MM.1S (cell line): ENCODE measurements around the gene LYSMD4.

Source experiments
- EZH2 ChIP-seq: fragments of 300-600 bp; sonication (generic); optimal IDR thresholded peaks from 2 replicates; pipeline ENCODE3; 2017; ENCODE audit warnings: low read depth, mild to moderate bottlenecking, antibody characterized with exemption, low read length, mixed read lengths
- TF ChIP-seq, protein P1 (sequence below): fragments of 300-600 bp; sonication (generic); IDR thresholded peaks from 2 replicates; pipeline ENCODE4 v1.5.1; 2016; ENCODE audit warnings: antibody characterized with exemption, low read length, mixed read lengths

DNA sequence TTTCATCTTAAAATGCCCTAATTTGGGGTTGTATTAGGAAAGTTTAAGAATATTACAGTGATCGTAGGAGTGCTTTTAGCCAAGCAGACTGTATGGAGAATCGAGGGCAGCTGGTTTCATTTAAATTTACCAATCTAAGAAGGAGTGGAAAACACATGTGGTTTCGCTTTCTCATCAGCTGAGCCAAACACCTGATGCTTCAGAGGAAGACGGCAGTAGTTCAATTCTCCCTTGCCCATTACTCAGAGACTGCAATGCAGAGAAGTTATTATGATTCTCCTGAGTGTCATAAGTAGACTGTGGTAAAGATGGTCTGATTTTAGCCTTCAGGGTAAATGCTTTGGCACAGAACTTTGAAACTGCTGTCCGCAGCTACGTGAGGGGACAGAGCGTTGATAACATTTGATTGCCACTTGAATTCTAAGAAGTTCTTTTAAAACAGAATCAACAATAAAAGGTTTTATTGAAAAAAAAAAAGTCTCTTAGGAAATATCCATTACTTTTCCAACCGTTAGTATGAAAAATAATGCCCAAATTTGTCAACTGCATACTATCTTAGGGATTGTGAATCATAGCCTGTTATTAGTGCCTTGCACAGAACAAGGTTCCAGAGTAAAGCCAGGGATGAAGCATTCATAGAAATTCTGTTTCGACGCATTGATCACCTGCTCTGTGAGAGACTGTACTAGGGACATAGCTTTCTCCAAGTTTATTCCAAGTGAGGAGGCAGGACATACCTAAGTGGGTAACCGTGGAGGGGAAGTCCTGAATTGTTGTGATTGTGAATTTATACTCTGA, 25.6 kb downstream of the LYSMD4 start:
- TF ChIP-seq, protein P1, sequence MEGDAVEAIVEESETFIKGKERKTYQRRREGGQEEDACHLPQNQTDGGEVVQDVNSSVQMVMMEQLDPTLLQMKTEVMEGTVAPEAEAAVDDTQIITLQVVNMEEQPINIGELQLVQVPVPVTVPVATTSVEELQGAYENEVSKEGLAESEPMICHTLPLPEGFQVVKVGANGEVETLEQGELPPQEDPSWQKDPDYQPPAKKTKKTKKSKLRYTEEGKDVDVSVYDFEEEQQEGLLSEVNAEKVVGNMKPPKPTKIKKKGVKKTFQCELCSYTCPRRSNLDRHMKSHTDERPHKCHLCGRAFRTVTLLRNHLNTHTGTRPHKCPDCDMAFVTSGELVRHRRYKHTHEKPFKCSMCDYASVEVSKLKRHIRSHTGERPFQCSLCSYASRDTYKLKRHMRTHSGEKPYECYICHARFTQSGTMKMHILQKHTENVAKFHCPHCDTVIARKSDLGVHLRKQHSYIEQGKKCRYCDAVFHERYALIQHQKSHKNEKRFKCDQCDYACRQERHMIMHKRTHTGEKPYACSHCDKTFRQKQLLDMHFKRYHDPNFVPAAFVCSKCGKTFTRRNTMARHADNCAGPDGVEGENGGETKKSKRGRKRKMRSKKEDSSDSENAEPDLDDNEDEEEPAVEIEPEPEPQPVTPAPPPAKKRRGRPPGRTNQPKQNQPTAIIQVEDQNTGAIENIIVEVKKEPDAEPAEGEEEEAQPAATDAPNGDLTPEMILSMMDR, result no peak
- TF ChIP-seq EZH2, result no peak
